22Rv1 (cell line): ENCODE data around the gene HTRA1.

Experiments used
- H3K27ac ChIP-seq: fragments of 450-650 bp; 2 replicates; pipeline ENCODE4 v1.5.1; 2017
- ZFX ChIP-seq: fragments of 450-650 bp; IDR thresholded peaks from 2 replicates; pipeline ENCODE4 v1.6.1; 2017; ENCODE audit warnings: antibody characterized with exemption, borderline replicate concordance
- TF ChIP-seq, protein P1 (sequence below): fragments of 450-650 bp; IDR thresholded peaks from 2 replicates; pipeline ENCODE4 v1.5.1; 2017; ENCODE audit warnings: mild to moderate bottlenecking

Gene HTRA1

DNA sequence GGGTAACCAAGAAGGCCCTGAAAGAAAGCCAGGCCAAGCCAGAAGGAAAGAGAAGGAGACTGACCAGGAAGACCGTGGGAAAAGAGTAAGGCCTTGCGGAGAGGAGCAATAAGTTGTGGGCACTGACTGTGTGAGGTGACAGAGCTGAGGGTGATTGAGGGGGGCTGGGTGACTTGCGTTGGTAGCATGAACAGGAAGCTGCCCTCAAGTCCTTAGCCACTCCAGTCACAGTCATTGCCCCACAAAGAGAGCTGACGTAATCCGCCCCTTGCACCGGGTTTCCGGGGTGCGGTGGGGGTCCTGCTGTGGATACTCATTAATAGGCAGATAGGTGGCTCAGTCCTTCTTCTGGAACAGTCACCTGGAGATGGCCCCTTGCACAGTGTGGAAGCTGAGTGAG is 83.1 kb downstream of the HTRA1 start:
- no peak for TF ChIP-seq ZFX
- TF ChIP-seq, protein P1, sequence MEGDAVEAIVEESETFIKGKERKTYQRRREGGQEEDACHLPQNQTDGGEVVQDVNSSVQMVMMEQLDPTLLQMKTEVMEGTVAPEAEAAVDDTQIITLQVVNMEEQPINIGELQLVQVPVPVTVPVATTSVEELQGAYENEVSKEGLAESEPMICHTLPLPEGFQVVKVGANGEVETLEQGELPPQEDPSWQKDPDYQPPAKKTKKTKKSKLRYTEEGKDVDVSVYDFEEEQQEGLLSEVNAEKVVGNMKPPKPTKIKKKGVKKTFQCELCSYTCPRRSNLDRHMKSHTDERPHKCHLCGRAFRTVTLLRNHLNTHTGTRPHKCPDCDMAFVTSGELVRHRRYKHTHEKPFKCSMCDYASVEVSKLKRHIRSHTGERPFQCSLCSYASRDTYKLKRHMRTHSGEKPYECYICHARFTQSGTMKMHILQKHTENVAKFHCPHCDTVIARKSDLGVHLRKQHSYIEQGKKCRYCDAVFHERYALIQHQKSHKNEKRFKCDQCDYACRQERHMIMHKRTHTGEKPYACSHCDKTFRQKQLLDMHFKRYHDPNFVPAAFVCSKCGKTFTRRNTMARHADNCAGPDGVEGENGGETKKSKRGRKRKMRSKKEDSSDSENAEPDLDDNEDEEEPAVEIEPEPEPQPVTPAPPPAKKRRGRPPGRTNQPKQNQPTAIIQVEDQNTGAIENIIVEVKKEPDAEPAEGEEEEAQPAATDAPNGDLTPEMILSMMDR = no peak
- no peak overlapping the region for H3K27ac ChIP-seq

DNA sequence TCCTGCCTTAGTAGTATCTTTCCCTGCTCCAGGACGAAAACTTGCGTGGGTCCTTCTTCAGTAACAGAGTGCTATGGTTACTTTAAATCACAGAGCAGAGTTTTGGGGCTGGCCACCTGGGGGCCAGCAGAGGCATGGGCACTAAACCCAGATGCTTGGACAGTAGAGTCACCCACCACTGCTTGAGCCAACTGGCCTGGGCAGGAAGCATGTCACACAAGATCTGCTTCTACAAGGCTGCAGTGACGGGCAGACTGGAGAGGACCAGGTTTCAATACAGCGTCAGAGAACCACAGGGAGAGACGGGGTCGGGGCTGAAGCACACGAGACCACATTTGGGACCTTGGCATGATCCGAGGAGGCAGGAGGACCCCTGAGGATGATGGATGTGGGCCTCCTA is 84.9 kb downstream of the HTRA1 start:
- no peak overlapping the region for H3K27ac ChIP-seq
- TF ChIP-seq, protein P1 = no peak
- TF ChIP-seq ZFX = no peak

DNA sequence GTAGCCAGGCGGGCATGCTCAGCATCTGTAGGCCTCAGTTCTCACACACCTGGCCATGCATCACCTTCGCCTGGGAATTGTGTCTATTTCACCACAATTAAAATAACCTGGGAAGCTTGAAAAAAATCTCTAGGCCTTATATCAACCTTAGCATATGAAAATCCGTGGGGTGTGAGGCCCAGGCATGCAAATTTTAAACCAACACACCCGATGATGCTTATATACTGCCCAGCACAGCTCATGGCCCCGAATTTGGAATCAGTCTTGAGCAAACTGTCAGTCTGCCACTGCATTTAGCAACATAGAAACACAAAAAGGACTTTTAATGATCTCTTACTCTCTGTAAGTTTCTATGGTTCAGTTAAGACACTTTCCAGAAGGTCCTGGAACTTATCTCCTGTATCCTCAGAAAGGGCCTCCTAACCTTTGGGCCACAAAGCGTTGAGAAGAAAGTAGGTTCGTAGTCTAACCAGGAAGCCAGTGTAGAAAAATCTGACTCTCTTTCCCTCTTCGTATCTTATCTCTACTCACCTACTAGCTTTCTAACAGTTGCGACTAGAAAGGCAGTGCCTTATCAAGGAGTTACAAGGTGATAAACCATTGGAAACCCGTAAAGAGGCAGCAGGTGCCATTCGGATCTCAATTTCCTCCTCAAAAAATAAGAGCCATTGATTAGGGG is 87.2 kb downstream of the HTRA1 start:
- H3K27ac ChIP-seq = no peak overlapping the region
- TF ChIP-seq, protein P1 = no peak
- TF ChIP-seq ZFX = no peak

DNA sequence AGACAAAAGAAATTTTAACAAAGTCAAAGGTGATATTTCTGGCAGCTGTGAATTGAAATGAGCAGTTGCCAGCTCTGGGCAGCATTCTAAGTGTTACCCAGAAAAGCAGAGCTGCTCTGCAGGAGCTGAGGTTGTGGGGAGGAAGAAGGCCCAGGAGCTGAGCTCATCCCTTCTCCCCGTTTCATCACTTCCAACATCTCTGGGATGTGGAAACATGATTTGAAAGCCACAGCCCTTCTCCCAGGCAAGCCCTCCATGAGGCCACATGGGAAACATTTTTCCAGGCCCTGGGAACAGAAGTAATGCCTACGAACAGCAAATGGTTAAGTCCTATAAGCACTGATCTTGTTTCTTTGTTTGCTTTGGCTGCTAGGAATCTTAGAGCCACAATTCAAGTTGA is 88.3 kb downstream of the HTRA1 start:
- TF ChIP-seq, protein P1 = no peak
- no peak for TF ChIP-seq ZFX
- H3K27ac ChIP-seq = no peak overlapping the region

DNA sequence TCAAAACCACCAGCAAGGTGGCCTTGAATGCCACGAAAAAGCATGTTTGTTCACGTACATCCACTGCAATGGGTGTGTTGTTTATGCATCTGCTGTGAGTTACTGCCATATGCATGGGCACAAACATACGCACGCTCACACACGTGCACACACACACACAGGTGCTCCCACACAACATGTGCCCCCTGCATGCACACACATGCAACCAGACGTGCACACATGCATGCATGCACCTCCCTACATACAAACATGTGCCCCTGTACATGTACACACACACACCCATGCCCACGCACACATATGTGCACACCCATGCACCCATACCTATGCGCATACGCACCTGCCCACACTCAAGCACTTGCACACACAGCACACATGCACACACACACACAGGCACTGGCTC is 89.1 kb downstream of the HTRA1 start:
- no peak for TF ChIP-seq ZFX
- H3K27ac ChIP-seq = no peak overlapping the region

DNA sequence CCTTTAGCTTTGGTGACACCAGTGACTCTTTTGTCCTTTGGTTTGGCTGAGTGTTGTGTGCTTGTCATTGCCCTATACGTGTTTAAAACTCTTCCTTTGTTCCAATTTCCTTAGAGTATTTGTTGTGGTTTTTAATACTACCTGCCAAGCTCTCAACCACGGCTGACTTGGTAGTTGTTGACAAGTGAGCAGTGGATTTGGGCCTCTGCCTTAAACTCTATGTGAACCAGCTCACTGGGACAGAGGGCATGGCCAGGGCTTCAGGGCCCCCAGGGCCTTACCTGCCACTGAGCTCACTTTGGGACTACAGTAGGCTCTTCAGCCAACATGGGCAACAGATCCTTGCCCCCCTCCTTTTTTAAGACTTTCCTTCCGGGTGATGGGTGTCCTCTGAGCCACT is 89.6 kb downstream of the HTRA1 start:
- no peak for TF ChIP-seq ZFX
- TF ChIP-seq, protein P1 = no peak
- no peak overlapping the region for H3K27ac ChIP-seq

DNA sequence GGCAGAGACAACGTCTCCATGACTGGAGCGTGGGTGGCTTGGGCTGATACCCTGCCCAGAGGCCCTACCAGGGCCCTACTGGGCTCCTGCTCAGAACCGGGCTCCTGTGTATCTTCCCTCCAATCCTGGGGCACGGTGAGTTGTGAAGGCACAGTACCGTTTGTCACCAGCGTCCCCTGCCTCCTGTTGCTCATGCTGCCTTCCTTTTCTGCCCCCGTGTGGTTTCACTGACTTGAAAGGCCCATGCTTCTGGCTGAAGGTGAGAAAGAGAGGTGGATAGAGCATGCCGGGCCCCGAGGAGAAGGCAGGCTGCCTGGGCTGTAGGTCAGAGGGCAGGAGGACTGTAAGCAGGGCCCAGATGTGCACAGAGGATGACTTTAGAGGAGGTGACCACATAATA is 90.1 kb downstream of the HTRA1 start:
- no peak for TF ChIP-seq ZFX
- TF ChIP-seq, protein P1 = no peak
- H3K27ac ChIP-seq = no peak overlapping the region

DNA sequence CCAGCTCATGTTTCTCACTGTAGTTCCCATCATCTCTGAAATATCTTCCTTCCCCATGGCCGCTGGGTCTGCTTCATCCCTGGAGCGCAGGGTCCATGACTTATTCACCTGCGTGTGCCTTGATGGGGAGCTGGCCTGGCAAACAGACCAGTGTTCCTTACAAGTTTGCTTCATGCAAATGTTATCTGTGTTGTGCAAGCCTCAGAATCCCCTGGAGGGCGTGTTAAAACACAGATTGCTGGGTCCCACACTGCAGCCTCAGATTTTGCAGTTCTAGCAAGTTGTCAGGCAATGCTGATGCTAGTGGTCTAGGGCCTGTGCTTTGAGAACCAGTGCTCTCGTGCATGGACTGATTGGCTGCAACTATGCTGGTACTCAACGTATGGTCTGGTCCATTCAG is 92.0 kb downstream of the HTRA1 start:
- no peak overlapping the region for H3K27ac ChIP-seq
- no peak for TF ChIP-seq ZFX
- TF ChIP-seq, protein P1 = no peak
